Sigmoid colon (tissue), 7 donors: Measurements from ENCODE around the gene APBA3. TPM values are rescaled to one million over a fixed set of nuclear protein-coding genes. Genes with fewer than 3 reads are reported as not detected.

Experiments used
- DNase-seq: peaks from one replicate; pipeline ENCODE4 v3.0.0-alpha.2; 2019
- H3K27ac ChIP-seq, 4 donors: fragments of 200-600 bp; sonication (generic); one replicate each; pipeline ENCODE4 v1.5.1; 2016 to 2019; ENCODE audit warnings: mild to moderate bottlenecking in 1 of 4
- H3K27me3 ChIP-seq, 3 donors: fragments of 200-600 bp; sonication (generic); one replicate each; pipeline ENCODE4 v1.5.1; 2019; ENCODE audit warnings: mild to moderate bottlenecking in 1 of 3
- H3K36me3 ChIP-seq, 4 donors: fragments of 200-600 bp; sonication (generic); one replicate each; pipeline ENCODE4 v1.5.1; 2016 to 2019
- H3K4me1 ChIP-seq, 4 donors: fragments of 200-600 bp; sonication (generic); one replicate each; pipeline ENCODE4 v1.5.1; 2017 to 2019
- H3K4me3 ChIP-seq, 4 donors: fragments of 200-600 bp; sonication (generic); one replicate each; pipeline ENCODE4 v1.5.1; 2017 to 2019; ENCODE audit warnings: mild to moderate bottlenecking in 2 of 4, moderate library complexity in 1 of 4
- H3K9me3 ChIP-seq, 4 donors: fragments of 200-600 bp in 3 of 4; sonication (generic) in 3 of 4; one replicate each; pipeline versions ENCODE4 v1.5.1 to v1.6.1; 2013 to 2019
- CTCF ChIP-seq, 4 experiments: fragments of 450-650 bp in 3 of 4; fragments of 200-600 bp in 1 of 4; IDR thresholded peaks; one replicate each; pipeline ENCODE4 v1.5.1; 2016 to 2019; ENCODE audit warnings: antibody characterized with exemption in 4 of 4, mild to moderate bottlenecking in 3 of 4, moderate library complexity in 2 of 4
- EP300 ChIP-seq, 4 donors: sonication (generic); formaldehyde crosslinking; IDR thresholded peaks; one replicate each; pipeline ENCODE4 v1.6.1; 2017; ENCODE audit warnings: antibody characterized with exemption in 4 of 4
- POLR2A ChIP-seq, 2 donors: fragments of 450-650 bp; IDR thresholded peaks; one replicate each; pipeline ENCODE4 v1.6.1; 2016; ENCODE audit warnings: antibody characterized with exemption in 2 of 2, mild to moderate bottlenecking in 2 of 2, moderate library complexity in 2 of 2
- POLR2AphosphoS5 ChIP-seq, 4 donors: sonication (generic); formaldehyde crosslinking; IDR thresholded peaks; one replicate each; pipeline ENCODE4 v1.6.1; 2017; ENCODE audit warnings: antibody characterized with exemption in 4 of 4
- WGBS, 2 donors: extraction: QIAGEN DNeasy Blood & Tissue Kit; methylation state at CpG; one replicate each; pipeline ENCODE4 v1.1.7; 2013; 5-methylcytosine and 5-hydroxymethylcytosine counted together
- intact Hi-C: fragments of 100-400 bp; cut with DNase I; formaldehyde crosslinking; loops from one replicate; pipeline ENCODE4 v1.15.1; 2023
- polyA plus RNA-seq, 3 donors: library from polyadenylated mRNA; stranded (reverse); fragments of 200-250 nt; gene quantifications; one replicate each; pipeline ENCODE4 v1.2.3, GENCODE V29; 2013
- total RNA-seq, 4 donors: library from RNA; depleted of rRNA; stranded (reverse); fragments of >200 nt; gene quantifications; one replicate each; pipeline ENCODE4 v1.1.0, GENCODE V29; 2016
- donor health status: healthy with polysubstance abuse.
- donor health status: Bipolar disorder and iron deficiency.
- donor health status: healthy.

Gene APBA3
- total and polyA plus RNA-seq, 7 donors: 12.0 to 42.9 (median 17.8) TPM

- no peak within 1 kb of the TSS for H3K27ac ChIP-seq
- TF ChIP-seq EP300 (IDR thresholded peaks at IDR 0.05): no peak
- no peak for TF ChIP-seq CTCF (IDR thresholded peaks at IDR 0.05)
- no peak for TF ChIP-seq POLR2A (IDR thresholded peaks at IDR 0.05)
- TF ChIP-seq POLR2AphosphoS5 (IDR thresholded peaks at IDR 0.05): no peak
- H3K9me3 ChIP-seq: no peaks in the 10 kb centered on the region
- peaks cover 0 to 10% (median 0%) of the 10 kb centered on the region in 3 donors for H3K27me3 ChIP-seq
- no peak within 1 kb of the TSS for H3K4me3 ChIP-seq
- no peaks in the 10 kb centered on the region for H3K4me1 ChIP-seq
- peaks cover 13 to 23% (median 13%) of the 10 kb centered on the region in 4 donors for H3K36me3 ChIP-seq
- intact Hi-C loops: no loop called here
- 57 to 62% methylated on average over 23 of the region's 23 CpGs for WGBS, 2 donors
- DNase-seq: no peak
Measured at GRCh38 chr19:3771906-3772455, 10.5 kb upstream of the APBA3 start, which contains the start of gene RAX2. TSS of gene RAX2 (minus strand) at chr19:3772228. CDS start at chr19:3771742, 486 bp downstream.

- H3K9me3 ChIP-seq: no peaks in the 10 kb centered on the region
- TF ChIP-seq POLR2A (IDR thresholded peaks at IDR 0.05): no peak
- TF ChIP-seq POLR2AphosphoS5 (IDR thresholded peaks at IDR 0.05): no peak
- no peak for TF ChIP-seq EP300 (IDR thresholded peaks at IDR 0.05)
- TF ChIP-seq CTCF (IDR thresholded peaks at IDR 0.05): no peak
- no peaks in the 10 kb centered on the region for H3K4me1 ChIP-seq
- DNase-seq: no peak
- WGBS, 2 donors: 81 to 86% methylated on average over 35 of the region's 35 CpGs
- H3K4me3 ChIP-seq: no peak overlapping the region
- peaks cover 0 to 10% (median 0%) of the 10 kb centered on the region in 3 donors for H3K27me3 ChIP-seq
- no peak overlapping the region for H3K27ac ChIP-seq
- peaks cover 13 to 30% (median 20%) of the 10 kb centered on the region in 4 donors for H3K36me3 ChIP-seq
- intact Hi-C loops: no loop called here
Measured at GRCh38 chr19:3771000-3771905, 9.8 kb upstream of the APBA3 start.

GRCh38 chr19:3770136-3770999 lies 8.9 kb upstream of the APBA3 start:
- 80 to 85% methylated on average over 53 of the region's 53 CpGs for WGBS, 2 donors
- no peaks in the 10 kb centered on the region for H3K9me3 ChIP-seq
- no peak for DNase-seq
- intact Hi-C loops: no loop called here
- no peak overlapping the region for H3K4me3 ChIP-seq
- TF ChIP-seq CTCF (IDR thresholded peaks at IDR 0.05) (no peak), POLR2A (IDR thresholded peaks at IDR 0.05) (no peak), EP300 (IDR thresholded peaks at IDR 0.05) (no peak), POLR2AphosphoS5 (IDR thresholded peaks at IDR 0.05) (no peak)
- no peaks in the 10 kb centered on the region for H3K4me1 ChIP-seq
- peaks cover 13 to 39% (median 24%) of the 10 kb centered on the region in 4 donors for H3K36me3 ChIP-seq
- H3K27me3 ChIP-seq: peaks cover 0 to 10% (median 0%) of the 10 kb centered on the region in 3 donors
- H3K27ac ChIP-seq: no peak overlapping the region

- no peak for DNase-seq
- no peaks in the 10 kb centered on the region for H3K4me1 ChIP-seq
- peaks cover 0 to 10% (median 0%) of the 10 kb centered on the region in 3 donors for H3K27me3 ChIP-seq
- intact Hi-C loops: no loop called here
- no peak overlapping the region for H3K27ac ChIP-seq
- peaks cover 13 to 43% (median 27%) of the 10 kb centered on the region in 4 donors for H3K36me3 ChIP-seq
- H3K9me3 ChIP-seq: no peaks in the 10 kb centered on the region
- TF ChIP-seq EP300 (IDR thresholded peaks at IDR 0.05): no peak
- 85 to 92% methylated on average over 17 of the region's 17 CpGs for WGBS, 2 donors
- H3K4me3 ChIP-seq: no peak overlapping the region
Measured at GRCh38 chr19:3769494-3769893, 8.0 kb upstream of the APBA3 start.
